Suprapubic skin (tissue), 4 donors: ENCODE data around the gene ELMO3. TPM values are rescaled to one million over a fixed set of nuclear protein-coding genes. Genes with fewer than 3 reads are reported as not detected.

Experiments used
- DNase-seq, 2 donors: peaks; one replicate each; pipeline ENCODE4 v3.0.0-alpha.2; 2019; ENCODE audit warnings: low spot score in 2 of 2
- H3K27ac ChIP-seq: fragments of 200-600 bp; sonication (generic); one replicate; pipeline ENCODE4 v1.5.1; 2019
- H3K27me3 ChIP-seq: fragments of 200-600 bp; sonication (generic); one replicate; pipeline ENCODE4 v1.5.1; 2019
- H3K36me3 ChIP-seq: fragments of 200-600 bp; sonication (generic); one replicate; pipeline ENCODE4 v1.5.1; 2019
- H3K4me1 ChIP-seq: fragments of 200-600 bp; sonication (generic); one replicate; pipeline ENCODE4 v1.5.1; 2019
- H3K4me3 ChIP-seq: fragments of 200-600 bp; sonication (generic); one replicate; pipeline ENCODE4 v1.5.1; 2019; ENCODE audit warnings: mild to moderate bottlenecking
- H3K9me3 ChIP-seq: fragments of 200-600 bp; sonication (generic); one replicate; pipeline ENCODE4 v1.5.1; 2019
- CTCF ChIP-seq, 2 donors: fragments of 200-600 bp in 1 of 2; fragments of 450-650 bp in 1 of 2; sonication (generic) in 1 of 2; IDR thresholded peaks; one replicate each; pipeline ENCODE4 v1.5.1; 2016 to 2019; ENCODE audit warnings: antibody characterized with exemption in 2 of 2, mild to moderate bottlenecking in 1 of 2, moderate library complexity in 1 of 2
- EP300 ChIP-seq: sonication (generic); formaldehyde crosslinking; IDR thresholded peaks from one replicate; pipeline ENCODE4 v1.6.1; 2017; ENCODE audit warnings: antibody characterized with exemption
- POLR2A ChIP-seq, 2 donors: fragments of 450-650 bp; IDR thresholded peaks; one replicate each; pipeline ENCODE4 v1.6.1; 2017; ENCODE audit warnings: antibody characterized with exemption in 2 of 2, mild to moderate bottlenecking in 2 of 2, moderate library complexity in 2 of 2
- POLR2AphosphoS5 ChIP-seq, 3 donors: sonication (generic); formaldehyde crosslinking; IDR thresholded peaks; one replicate each; pipeline ENCODE4 v1.6.1; 2017; ENCODE audit warnings: antibody characterized with exemption in 3 of 3
- WGBS: methylation state at CpG from one replicate; pipeline ENCODE4 v1.1.5; 2018; 5-methylcytosine and 5-hydroxymethylcytosine counted together
- total RNA-seq, 4 donors: library from RNA; depleted of rRNA; stranded (reverse); fragments of >200 nt; gene quantifications; one replicate each; pipeline ENCODE4 v1.1.0, GENCODE V29; 2016

ELMO3 gene
- total RNA-seq, 4 donors from 2014 or later: 48.0 to 77.6 (median 56.7) TPM

- Histone ChIP-seq H3K27me3 (no peaks in the 10 kb centered on the region), H3K36me3 (peaks cover 15% of the 10 kb centered on the region), H3K9me3 (no peaks in the 10 kb centered on the region), H3K27ac (no peak overlapping the region), H3K4me1 (peaks cover 74% of the 10 kb centered on the region), H3K4me3 (no peak overlapping the region)
- DNase-seq: no peak
- no peak for TF ChIP-seq EP300
- no peak for TF ChIP-seq POLR2A (IDR thresholded peaks at IDR 0.05)
- 64% methylated on average over 17 of the region's 18 CpGs for WGBS
Measured at GRCh38 chr16:67166110-67166547, 32.8 kb upstream of the ELMO3 start.

GRCh38 chr16:67166598-67167168 is 32.2 kb upstream of the ELMO3 start:
- Histone ChIP-seq H3K27me3 (no peaks in the 10 kb centered on the region), H3K9me3 (no peaks in the 10 kb centered on the region), H3K4me3 (no peak overlapping the region), H3K36me3 (peaks cover 15% of the 10 kb centered on the region), H3K27ac (no peak overlapping the region), H3K4me1 (peaks cover 74% of the 10 kb centered on the region)
- TF ChIP-seq POLR2AphosphoS5 (IDR thresholded peaks at IDR 0.05): no peak
- no peak for TF ChIP-seq CTCF (IDR thresholded peaks at IDR 0.05)
- TF ChIP-seq POLR2A (IDR thresholded peaks at IDR 0.05): no peak
- TF ChIP-seq EP300: no peak
- no peak for DNase-seq
- 97% methylated on average over 3 of the region's 5 CpGs for WGBS

DNA sequence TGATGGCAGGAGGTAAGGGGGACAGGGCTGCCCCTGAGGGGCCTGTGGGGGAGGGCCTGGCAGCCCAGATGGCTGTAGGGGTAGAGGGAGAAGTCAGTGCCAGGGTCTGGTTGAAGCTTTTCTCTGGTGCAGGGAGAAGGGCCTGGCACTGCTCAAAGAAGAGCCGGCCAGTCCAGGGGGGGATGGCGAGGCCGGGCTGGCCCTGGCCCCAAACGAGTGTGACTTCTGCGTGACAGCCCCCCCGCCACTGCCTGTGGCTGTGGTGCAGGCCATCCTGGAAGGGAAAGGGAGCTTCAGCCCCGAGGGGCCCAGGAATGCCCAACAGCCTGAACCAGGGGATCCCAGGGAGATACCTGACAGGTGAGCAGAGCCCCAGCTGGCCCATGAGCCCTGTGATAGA is 31.3 kb upstream of the ELMO3 start:
- H3K27ac ChIP-seq: no peak overlapping the region
- H3K4me1 ChIP-seq: peaks cover 73% of the 10 kb centered on the region
- DNase-seq: no peak
- no peak overlapping the region for H3K4me3 ChIP-seq
- no CpG with 5 or more reads among the region's 7 CpGs for WGBS
- no peaks in the 10 kb centered on the region for H3K27me3 ChIP-seq
- TF ChIP-seq POLR2AphosphoS5 (IDR thresholded peaks at IDR 0.05) (no peak), EP300 (no peak)
- H3K9me3 ChIP-seq: no peaks in the 10 kb centered on the region
- H3K36me3 ChIP-seq: peaks cover 15% of the 10 kb centered on the region

DNA sequence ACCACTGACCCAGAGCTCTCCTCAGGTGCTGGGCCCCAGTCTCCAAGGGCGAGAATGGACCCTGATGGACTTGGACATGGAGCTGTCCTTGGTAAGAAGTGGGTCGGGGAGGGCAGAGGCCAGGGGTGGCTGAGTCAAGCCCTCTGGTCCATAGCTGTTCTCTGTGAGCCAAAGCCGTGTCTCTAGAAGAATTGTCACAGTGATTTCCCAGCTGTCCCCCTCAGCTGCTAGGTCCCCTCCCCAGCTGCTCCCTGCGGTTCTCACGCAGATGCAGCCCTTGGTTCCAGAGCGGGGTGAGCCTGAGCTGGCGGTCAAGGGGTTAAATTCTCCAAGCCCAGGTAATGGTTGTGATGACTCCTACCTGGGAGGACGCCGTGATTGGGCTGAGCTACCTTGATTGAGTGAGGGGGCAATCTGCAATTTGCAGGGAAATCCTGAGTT is 29.9 kb upstream of the ELMO3 start:
- 75% methylated on average over 2 of the region's 9 CpGs for WGBS
- Histone ChIP-seq H3K9me3 (no peaks in the 10 kb centered on the region), H3K4me3 (no peak overlapping the region), H3K4me1 (peaks cover 73% of the 10 kb centered on the region), H3K27me3 (no peaks in the 10 kb centered on the region), H3K27ac (no peak overlapping the region), H3K36me3 (peaks cover 15% of the 10 kb centered on the region)
- no peak for TF ChIP-seq POLR2A (IDR thresholded peaks at IDR 0.05)
- no peak for TF ChIP-seq CTCF (IDR thresholded peaks at IDR 0.05)
- TF ChIP-seq EP300: no peak
- no peak for TF ChIP-seq POLR2AphosphoS5 (IDR thresholded peaks at IDR 0.05)
- no peak for DNase-seq

- Histone ChIP-seq H3K4me3 (peak overlapping the region; percentile 56), H3K9me3 (no peaks in the 10 kb centered on the region), H3K27me3 (no peaks in the 10 kb centered on the region), H3K27ac (peak overlapping the region; percentile 94), H3K36me3 (peaks cover 15% of the 10 kb centered on the region), H3K4me1 (peaks cover 73% of the 10 kb centered on the region)
- WGBS: 6% methylated on average over 21 of the region's 24 CpGs
- TF ChIP-seq CTCF (IDR thresholded peaks at IDR 0.05) (peak; percentile 0 to 43), EP300 (no peak)
- DNase-seq: no peak
Measured at GRCh38 chr16:67169642-67170167, 29.2 kb upstream of the ELMO3 start.

- H3K4me3 ChIP-seq: peak within 1 kb of the TSS; percentile 56
- H3K4me1 ChIP-seq: peaks cover 73% of the 10 kb centered on the region
- peak within 1 kb of the TSS; percentile 94 for H3K27ac ChIP-seq
- TF ChIP-seq POLR2A (IDR thresholded peaks at IDR 0.05): no peak
- TF ChIP-seq CTCF (IDR thresholded peaks at IDR 0.05): no peak
- TF ChIP-seq EP300: no peak
- TF ChIP-seq POLR2AphosphoS5 (IDR thresholded peaks at IDR 0.05): no peak
- 0% methylated on average over 6 of the region's 50 CpGs for WGBS
- peaks cover 15% of the 10 kb centered on the region for H3K36me3 ChIP-seq
- no peaks in the 10 kb centered on the region for H3K9me3 ChIP-seq
- no peaks in the 10 kb centered on the region for H3K27me3 ChIP-seq
- peak in 1 of 2 donors; percentile 90 for DNase-seq
Measured at GRCh38 chr16:67170168-67170948, 28.6 kb upstream of the ELMO3 start, which contains the start of gene NOL3. Gene NOL3 (plus strand): TSS chr16:67170538.
